ENCODE measurements around the gene TIMM22. TPM values are rescaled to one million over a fixed set of nuclear protein-coding genes. Genes with fewer than 3 reads are reported as not detected.

Gene TIMM22
- total RNA-seq, 1 donor from 2014 or later: 17.3 TPM

DNA sequence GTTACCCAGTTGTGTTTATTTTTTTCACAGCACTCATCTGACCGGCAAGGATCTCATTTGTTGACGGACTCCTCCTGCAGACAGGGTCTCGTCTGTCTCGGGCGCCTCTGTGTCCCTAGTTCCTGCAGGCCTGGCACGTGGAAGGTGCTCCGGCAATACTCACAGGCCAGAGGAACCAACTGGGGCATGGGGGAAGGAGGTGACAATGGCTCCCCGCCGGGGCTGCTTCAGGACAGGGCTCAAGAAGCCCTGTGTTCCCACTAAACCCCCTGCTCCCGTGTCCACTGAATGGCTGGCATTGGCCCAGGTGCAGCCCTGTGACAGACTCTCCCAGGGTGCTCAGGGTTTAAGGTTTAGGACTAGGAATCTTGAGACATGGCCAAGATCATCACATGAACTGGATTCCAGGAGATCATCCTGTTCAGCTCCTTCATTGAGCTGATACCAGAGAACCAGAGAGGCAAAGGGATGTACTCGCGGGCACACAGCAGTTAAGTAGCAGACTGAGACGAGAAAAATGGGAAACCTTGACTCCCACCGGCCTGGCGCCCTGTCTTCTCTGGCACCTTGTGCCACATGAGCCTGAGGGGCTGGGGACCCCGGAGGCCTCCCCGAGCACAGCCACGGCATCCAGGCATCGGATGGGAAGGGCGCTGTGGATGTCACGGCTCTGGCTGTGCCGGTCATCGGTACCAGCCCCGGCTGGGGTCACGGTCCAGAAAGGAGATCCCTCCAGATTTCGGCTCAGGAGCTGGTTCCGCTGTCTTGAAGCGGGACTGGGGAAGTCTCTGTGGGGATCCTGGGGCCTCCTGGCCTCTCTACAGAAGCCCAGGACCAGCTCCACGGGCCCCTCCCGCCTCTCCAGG is 29.0 kb downstream of the TIMM22 start:
- DNase-seq (ENCODE audit: low spot score): no peak
- Mint-ChIP-seq H3K27ac (no peak overlapping the region), H3K27me3 (ENCODE audit: insufficient read depth) (no peaks in the 10 kb centered on the region), H3K4me3 (no peak overlapping the region), H3K4me1 (ENCODE audit: low read depth) (no peaks in the 10 kb centered on the region), H3K9me3 (no peaks in the 10 kb centered on the region), H3K36me3 (ENCODE audit: low read depth) (peaks cover 3% of the 10 kb centered on the region)
- intact Hi-C loops (cut with micrococcal nuclease): no loop called here

DNA sequence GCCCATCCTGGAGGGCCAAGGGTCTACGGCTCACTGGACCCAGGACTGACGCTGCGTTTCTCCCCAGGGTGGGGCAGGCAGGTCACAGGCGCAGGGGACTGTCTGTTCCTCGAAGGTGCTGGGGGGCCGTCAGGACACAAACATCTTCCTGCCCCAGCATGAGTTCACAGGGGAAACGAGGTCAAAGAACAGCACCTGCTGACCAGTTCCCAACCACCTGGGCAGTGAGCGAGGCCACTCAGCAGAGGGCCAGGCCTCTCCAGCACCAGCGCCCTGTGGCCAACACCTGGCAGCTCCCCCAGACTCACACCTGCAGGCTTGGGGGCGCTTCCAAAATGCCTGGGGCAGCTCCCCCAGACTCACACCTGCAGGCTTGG is 29.7 kb downstream of the TIMM22 start:
- intact Hi-C loops (cut with micrococcal nuclease): no loop called here
- H3K36me3 Mint-ChIP-seq (ENCODE audit: low read depth): peaks cover 3% of the 10 kb centered on the region
- no peak overlapping the region for H3K27ac Mint-ChIP-seq
- no peak for DNase-seq (ENCODE audit: low spot score)
- H3K9me3 Mint-ChIP-seq: no peaks in the 10 kb centered on the region
- H3K4me3 Mint-ChIP-seq: no peak overlapping the region
- no peaks in the 10 kb centered on the region for H3K27me3 Mint-ChIP-seq (ENCODE audit: insufficient read depth)
- no peaks in the 10 kb centered on the region for H3K4me1 Mint-ChIP-seq (ENCODE audit: low read depth)

DNA sequence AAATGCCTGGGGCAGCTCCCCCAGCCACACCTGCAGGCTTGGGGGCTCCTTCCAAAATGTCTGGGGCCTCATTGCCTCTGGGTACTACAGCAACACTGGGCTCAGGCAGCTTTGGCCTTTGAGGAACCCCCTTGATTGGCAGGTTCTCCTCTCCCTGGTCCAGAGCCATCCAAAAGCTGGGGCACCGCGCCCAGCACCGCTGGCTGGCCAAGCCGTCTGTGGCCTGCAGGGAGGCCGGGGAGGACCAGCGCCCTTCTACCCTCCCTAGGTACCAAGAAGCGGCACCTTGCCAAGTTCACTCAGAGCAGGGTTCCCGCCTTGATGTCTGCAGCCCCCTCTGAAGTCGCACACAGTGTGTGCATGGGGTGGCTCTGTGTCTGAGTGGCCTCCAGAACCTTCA is 30.1 kb downstream of the TIMM22 start:
- intact Hi-C loops (cut with micrococcal nuclease): no loop called here
- Mint-ChIP-seq H3K4me3 (no peak overlapping the region), H3K4me1 (ENCODE audit: low read depth) (no peaks in the 10 kb centered on the region), H3K9me3 (no peaks in the 10 kb centered on the region), H3K36me3 (ENCODE audit: low read depth) (peaks cover 3% of the 10 kb centered on the region), H3K27me3 (ENCODE audit: insufficient read depth) (no peaks in the 10 kb centered on the region), H3K27ac (no peak overlapping the region)
- DNase-seq (ENCODE audit: low spot score): no peak

DNA sequence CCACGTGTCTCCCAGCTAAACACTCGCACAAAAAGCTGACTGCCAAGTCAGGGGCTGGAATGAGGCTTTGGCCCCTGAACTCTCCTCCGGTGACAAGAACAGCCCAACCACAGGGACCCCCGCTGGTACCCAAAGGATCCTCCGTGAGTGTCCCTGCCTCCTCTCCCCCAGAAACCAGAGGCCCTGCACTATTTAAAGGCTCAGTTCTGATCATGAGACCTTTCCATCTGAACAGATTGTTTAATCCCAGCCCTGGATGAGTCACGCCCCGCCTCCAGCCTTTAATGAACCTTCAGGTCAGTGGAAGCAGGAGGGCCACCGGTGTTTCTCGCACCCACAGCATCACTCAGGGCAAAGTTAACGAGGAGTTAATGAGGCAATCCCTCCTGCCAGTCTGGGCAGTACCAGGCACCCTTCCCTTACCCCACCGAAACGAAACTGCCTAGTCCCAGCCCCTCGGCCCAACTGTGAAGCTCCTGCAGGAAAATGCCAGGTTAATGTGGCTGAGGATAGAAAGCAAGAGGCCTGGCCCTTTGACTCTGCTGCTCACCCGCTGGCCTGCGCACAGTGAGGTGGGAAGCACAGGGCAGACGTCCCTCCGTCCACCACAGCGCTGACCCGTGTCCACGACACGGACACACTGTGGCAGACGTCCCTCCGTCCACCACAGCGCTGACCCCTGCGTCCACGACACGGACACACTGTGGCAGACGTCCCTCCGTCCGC is 32.4 kb downstream of the TIMM22 start:
- Mint-ChIP-seq H3K36me3 (ENCODE audit: low read depth) (peaks cover 3% of the 10 kb centered on the region), H3K4me1 (ENCODE audit: low read depth) (no peaks in the 10 kb centered on the region), H3K27me3 (ENCODE audit: insufficient read depth) (no peaks in the 10 kb centered on the region), H3K4me3 (no peak overlapping the region), H3K9me3 (no peaks in the 10 kb centered on the region), H3K27ac (no peak overlapping the region)
- DNase-seq (ENCODE audit: low spot score): no peak
- intact Hi-C loops (cut with micrococcal nuclease): no loop called here

DNA sequence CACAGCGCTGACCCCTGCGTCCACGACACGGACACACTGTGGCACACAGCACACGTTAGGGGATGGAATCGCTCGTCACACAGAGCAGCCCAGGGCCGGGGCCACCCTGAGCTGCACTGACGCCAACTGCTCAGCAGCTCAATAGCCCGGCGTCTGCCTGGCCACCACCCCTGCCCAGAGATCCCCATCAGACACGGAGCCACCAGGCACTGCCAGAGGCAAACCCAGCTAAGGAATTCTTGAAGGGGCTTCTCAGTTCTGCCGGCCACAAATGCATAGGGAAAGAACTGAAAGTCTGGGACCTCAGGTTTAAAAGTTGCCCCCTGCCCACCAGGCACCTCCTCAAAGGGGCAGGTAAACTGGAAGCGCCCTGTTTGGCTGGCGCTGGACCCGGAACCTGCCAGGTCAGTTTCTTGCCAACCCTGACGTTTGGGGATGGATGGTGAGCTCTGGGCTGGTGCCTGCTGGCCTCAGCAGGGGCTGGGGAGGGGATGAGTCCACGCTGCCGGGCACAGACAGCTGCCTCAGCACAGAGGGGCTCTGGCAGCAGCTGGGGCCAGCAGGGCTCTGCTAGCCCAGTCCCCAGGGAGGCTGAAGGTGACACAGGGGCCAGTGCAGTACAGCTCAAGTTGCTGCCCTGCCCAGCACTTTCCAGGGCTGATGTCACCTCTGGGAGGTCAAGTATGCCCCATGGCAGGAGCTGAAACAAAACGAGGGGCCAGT is 33.2 kb downstream of the TIMM22 start:
- Mint-ChIP-seq H3K27me3 (ENCODE audit: insufficient read depth) (no peaks in the 10 kb centered on the region), H3K27ac (no peak overlapping the region), H3K4me1 (ENCODE audit: low read depth) (no peaks in the 10 kb centered on the region), H3K36me3 (ENCODE audit: low read depth) (peaks cover 3% of the 10 kb centered on the region), H3K4me3 (no peak overlapping the region), H3K9me3 (no peaks in the 10 kb centered on the region)
- intact Hi-C loops (cut with micrococcal nuclease): no loop called here
- no peak for DNase-seq (ENCODE audit: low spot score)

DNA sequence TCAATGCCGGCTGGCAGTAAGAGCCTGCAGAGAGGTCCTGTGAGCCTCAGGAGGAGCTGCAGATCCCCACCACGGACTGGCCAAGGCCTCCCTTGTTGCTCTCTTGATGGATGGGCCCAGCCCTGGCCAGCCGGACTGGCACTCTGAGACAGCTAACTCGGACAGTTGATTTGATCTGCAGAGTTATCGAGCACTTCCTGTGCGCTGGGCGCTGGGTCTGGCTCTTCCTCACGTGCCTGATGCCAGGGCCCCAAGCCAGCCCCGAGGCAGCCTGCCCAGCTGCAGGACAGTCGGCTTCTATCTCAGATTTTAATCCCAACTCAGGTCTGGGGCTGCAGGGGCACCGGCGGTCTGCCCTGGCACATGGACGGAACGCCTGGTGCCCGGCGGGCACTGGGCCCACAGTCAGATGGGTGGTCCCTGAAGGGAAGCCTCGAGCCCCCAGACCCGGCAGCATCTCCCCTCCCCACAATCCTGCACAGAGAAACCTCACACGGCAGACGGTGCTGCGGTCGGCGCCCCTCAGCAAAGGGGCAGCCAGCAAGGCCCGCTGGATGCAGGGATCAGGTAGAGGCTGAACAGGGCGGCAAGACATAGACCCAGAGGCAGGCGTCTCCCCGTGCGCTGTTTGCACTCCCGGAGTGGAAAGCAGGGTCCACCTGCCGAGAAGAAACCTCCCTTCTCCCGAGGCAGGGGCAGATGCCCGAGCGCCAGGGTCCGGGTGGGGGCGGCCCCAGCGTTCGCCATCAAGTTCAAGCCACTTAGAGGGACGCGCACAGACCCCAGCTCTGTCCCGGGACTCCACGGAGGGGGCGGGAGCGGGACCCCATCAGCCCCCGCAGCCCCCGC is 34.0 kb downstream of the TIMM22 start:
- Mint-ChIP-seq H3K36me3 (ENCODE audit: low read depth) (no peaks in the 10 kb centered on the region), H3K4me1 (ENCODE audit: low read depth) (no peaks in the 10 kb centered on the region), H3K4me3 (no peak overlapping the region), H3K9me3 (no peaks in the 10 kb centered on the region), H3K27me3 (ENCODE audit: insufficient read depth) (no peaks in the 10 kb centered on the region), H3K27ac (no peak overlapping the region)
- no peak for DNase-seq (ENCODE audit: low spot score)
- intact Hi-C loops (cut with micrococcal nuclease): no loop called here

DNA sequence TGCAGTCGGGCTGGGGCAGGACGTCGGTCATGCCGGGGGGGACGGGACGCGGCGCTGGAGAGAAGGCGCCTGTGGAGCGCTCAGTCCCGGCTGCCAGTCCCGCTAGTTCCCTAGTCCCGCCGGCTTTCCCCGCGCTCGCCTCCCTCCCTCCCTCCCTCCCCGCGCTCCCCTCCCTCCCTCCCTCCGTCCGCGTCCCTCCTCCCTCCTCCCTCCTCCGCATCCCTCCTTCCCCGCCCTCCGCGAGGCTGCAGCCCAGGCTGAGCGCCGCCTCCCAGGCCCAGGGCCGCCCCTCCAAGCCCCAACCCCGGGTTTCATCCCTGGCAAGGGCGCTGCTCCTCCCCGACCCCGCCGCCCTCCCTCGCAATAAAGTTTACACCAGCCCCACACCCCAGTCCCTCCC is 34.8 kb downstream of the TIMM22 start:
- no peaks in the 10 kb centered on the region for H3K36me3 Mint-ChIP-seq (ENCODE audit: low read depth)
- intact Hi-C loops (cut with micrococcal nuclease): no loop called here
- no peak for DNase-seq (ENCODE audit: low spot score)
- no peaks in the 10 kb centered on the region for H3K27me3 Mint-ChIP-seq (ENCODE audit: insufficient read depth)
- H3K27ac Mint-ChIP-seq: no peak overlapping the region
- H3K9me3 Mint-ChIP-seq: no peaks in the 10 kb centered on the region
- H3K4me3 Mint-ChIP-seq: no peak overlapping the region
- H3K4me1 Mint-ChIP-seq (ENCODE audit: low read depth): no peaks in the 10 kb centered on the region

DNA sequence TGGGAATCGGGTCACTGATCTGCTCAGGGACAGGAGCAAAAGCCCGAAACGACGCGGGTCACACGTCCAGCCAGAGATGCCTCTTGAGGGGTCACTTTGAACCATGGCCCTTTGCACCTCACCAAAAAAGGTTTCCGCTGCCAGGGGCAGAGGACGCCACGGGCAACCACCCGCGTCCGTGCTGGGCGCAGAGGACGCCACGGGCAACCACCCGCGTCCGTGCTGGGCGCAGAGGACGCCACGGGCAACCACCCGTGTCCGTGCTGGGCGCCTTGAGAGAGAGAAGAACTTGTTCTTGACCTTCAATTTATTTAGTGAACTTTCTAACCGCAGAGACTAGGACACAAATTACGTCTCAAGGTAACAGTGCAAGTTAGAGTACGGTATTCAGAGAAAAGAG is 35.5 kb downstream of the TIMM22 start:
- no peak overlapping the region for H3K27ac Mint-ChIP-seq
- H3K9me3 Mint-ChIP-seq: no peaks in the 10 kb centered on the region
- H3K27me3 Mint-ChIP-seq (ENCODE audit: insufficient read depth): no peaks in the 10 kb centered on the region
- no peak overlapping the region for H3K4me3 Mint-ChIP-seq
- H3K4me1 Mint-ChIP-seq (ENCODE audit: low read depth): no peaks in the 10 kb centered on the region
- no peak for DNase-seq (ENCODE audit: low spot score)
- no peaks in the 10 kb centered on the region for H3K36me3 Mint-ChIP-seq (ENCODE audit: low read depth)
- intact Hi-C loops (cut with micrococcal nuclease): no loop called here

DNA sequence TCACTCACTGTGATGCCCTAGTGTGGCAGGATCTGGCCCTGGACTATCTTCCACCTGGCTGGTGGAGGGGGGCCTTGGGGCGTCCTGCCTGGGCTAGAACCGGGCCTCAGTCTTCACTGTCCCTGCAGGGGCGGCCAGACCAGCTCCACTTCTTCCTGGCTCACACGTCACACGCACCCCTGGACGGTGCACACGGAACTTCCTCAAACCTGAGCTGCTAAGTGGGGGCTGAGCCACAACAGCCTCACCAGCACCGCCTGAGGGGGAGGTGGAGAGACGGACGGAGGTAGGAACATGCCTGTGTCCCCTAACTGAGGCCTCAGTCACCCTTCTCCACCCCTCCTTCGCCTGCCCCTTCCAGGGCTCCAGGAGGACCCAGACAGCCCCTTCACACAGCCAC is 36.6 kb downstream of the TIMM22 start:
- Mint-ChIP-seq H3K4me3 (no peak overlapping the region), H3K4me1 (ENCODE audit: low read depth) (no peaks in the 10 kb centered on the region), H3K36me3 (ENCODE audit: low read depth) (no peaks in the 10 kb centered on the region), H3K27ac (no peak overlapping the region), H3K9me3 (no peaks in the 10 kb centered on the region), H3K27me3 (ENCODE audit: insufficient read depth) (no peaks in the 10 kb centered on the region)
- intact Hi-C loops (cut with micrococcal nuclease): no loop called here
- DNase-seq (ENCODE audit: low spot score): no peak

DNA sequence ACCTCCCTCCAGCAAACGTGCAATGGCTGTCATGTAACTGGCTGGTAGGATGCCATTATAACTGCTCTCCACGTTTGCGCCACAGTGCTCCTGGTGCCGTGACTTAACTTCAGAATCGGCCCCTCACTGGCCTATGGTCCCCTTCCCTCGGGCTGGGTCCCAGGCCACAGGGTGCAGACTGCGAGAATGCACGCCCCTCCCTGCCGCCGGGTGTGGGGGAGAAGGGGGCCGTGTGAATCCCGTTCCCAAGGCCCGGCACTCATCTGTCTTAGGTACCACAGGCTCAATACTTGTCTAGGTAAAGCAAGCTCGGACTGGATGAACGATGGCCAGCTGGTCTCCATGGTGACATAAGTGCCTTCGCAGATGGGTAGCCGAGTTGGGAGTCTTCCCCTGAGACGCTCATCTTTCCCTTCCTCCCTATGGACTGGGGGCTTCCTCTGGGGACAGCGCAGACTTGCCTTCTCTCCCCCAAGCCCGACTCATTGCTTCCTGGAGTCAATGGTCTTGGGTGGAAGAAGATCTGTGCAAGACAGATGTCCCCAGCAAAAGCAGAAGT is 37.8 kb downstream of the TIMM22 start:
- H3K36me3 Mint-ChIP-seq (ENCODE audit: low read depth): no peaks in the 10 kb centered on the region
- no peaks in the 10 kb centered on the region for H3K4me1 Mint-ChIP-seq (ENCODE audit: low read depth)
- no peak overlapping the region for H3K4me3 Mint-ChIP-seq
- H3K9me3 Mint-ChIP-seq: no peaks in the 10 kb centered on the region
- no peak overlapping the region for H3K27ac Mint-ChIP-seq
- DNase-seq (ENCODE audit: low spot score): no peak
- H3K27me3 Mint-ChIP-seq (ENCODE audit: insufficient read depth): no peaks in the 10 kb centered on the region
- intact Hi-C loops (cut with micrococcal nuclease): no loop called here

DNA sequence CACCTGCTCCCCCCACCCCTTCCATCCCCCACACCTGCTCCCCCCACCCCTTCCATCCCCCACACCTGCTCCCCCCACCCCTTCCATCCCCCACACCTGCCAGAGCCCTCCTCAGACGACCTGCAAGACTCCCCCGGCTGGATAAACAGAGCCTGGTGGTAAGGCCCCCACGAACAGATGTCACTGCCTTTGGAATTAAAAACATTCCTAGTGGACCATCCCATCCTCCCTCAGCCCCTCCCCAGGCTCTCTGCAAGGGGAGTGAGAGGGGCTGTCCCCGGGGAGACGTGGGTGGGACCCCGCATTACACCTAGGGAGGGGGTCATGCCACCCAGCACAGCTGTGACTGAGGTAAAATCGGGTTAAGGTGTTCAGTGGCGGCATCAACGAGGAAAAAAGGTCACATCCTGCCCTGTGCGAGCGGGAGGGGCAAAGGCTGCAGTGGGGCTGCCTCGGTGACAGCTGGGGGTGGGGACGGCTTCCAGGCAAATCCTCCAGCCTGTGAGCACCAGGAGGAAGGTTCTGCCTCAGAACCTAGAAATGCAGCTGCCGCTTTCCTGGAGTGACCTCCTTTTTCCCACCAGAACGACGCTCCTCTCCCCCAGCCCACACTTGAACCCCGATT is 38.7 kb downstream of the TIMM22 start:
- H3K27ac Mint-ChIP-seq: no peak overlapping the region
- intact Hi-C loops (cut with micrococcal nuclease): no loop called here
- H3K27me3 Mint-ChIP-seq (ENCODE audit: insufficient read depth): no peaks in the 10 kb centered on the region
- no peak for DNase-seq (ENCODE audit: low spot score)
- no peaks in the 10 kb centered on the region for H3K9me3 Mint-ChIP-seq
- no peak overlapping the region for H3K4me3 Mint-ChIP-seq
- no peaks in the 10 kb centered on the region for H3K36me3 Mint-ChIP-seq (ENCODE audit: low read depth)
- no peaks in the 10 kb centered on the region for H3K4me1 Mint-ChIP-seq (ENCODE audit: low read depth)
